MM.1S (cell line): ENCODE results near the gene MKNK1.

Experiments
- DNase-seq: peaks from one replicate; pipeline ENCODE4 v3.0.0-alpha.2; 2015
- H2AFZ ChIP-seq: fragments of 300-600 bp; sonication (generic); 2 replicates; pipeline ENCODE4 v1.6.0; 2016; ENCODE audit warnings: antibody characterized with exemption, low read length
- H3F3A ChIP-seq: fragments of 300-600 bp; sonication (generic); 2 replicates; pipeline ENCODE4 v1.6.1; 2016; ENCODE audit warnings: mild to moderate bottlenecking, antibody characterized with exemption, low read length, moderate library complexity, mixed read lengths; ENCODE audit not compliant: insufficient read depth
- H3K27ac ChIP-seq: fragments of 300-600 bp; sonication (generic); 2 replicates; pipeline ENCODE4 v1.5.1; 2016; ENCODE audit warnings: mild to moderate bottlenecking, low read length
- H3K27me3 ChIP-seq: fragments of 300-600 bp; sonication (generic); replicated peaks from 2 replicates; pipeline ENCODE4 v1.6.0; 2016; ENCODE audit warnings: low read length; ENCODE audit not compliant: insufficient read depth
- H3K36me3 ChIP-seq: fragments of 300-600 bp; sonication (generic); replicated peaks from 2 replicates; pipeline ENCODE4 v1.6.1; 2016; ENCODE audit warnings: mild to moderate bottlenecking, low read length, mixed read lengths; ENCODE audit not compliant: insufficient read depth
- H3K4me1 ChIP-seq: fragments of 300-600 bp; sonication (generic); 2 replicates; pipeline ENCODE4 v1.6.1; 2016; ENCODE audit warnings: low read length, mixed read lengths
- H3K4me2 ChIP-seq: fragments of 300-600 bp; sonication (generic); 2 replicates; pipeline ENCODE4 v1.6.0; 2016; ENCODE audit warnings: low read depth, low read length
- H3K4me3 ChIP-seq: fragments of 300-600 bp; sonication (generic); 2 replicates; pipeline ENCODE4 v1.5.1; 2016; ENCODE audit warnings: low read length, mixed read lengths
- H3K79me2 ChIP-seq: fragments of 300-600 bp; sonication (generic); 2 replicates; pipeline ENCODE4 v1.6.1; 2016; ENCODE audit warnings: mixed run types, low read length, mixed read lengths
- H3K9ac ChIP-seq: fragments of 300-600 bp; sonication (generic); 2 replicates; pipeline ENCODE4 v1.6.1; 2016; ENCODE audit warnings: low read length, mixed read lengths
- H3K9me2 ChIP-seq: fragments of 300-600 bp; sonication (generic); replicated peaks from 2 replicates; pipeline ENCODE4 v1.6.1; 2016; ENCODE audit warnings: mild to moderate bottlenecking, low read length, mixed read lengths; ENCODE audit not compliant: insufficient read depth
- H3K9me3 ChIP-seq: fragments of 300-600 bp; sonication (generic); replicated peaks from 2 replicates; pipeline ENCODE4 v1.6.1; 2016; ENCODE audit warnings: mild to moderate bottlenecking, low read length, mixed read lengths; ENCODE audit not compliant: insufficient read depth
- H4K20me1 ChIP-seq: fragments of 300-600 bp; sonication (generic); 2 replicates; pipeline ENCODE4 v1.6.1; 2016; ENCODE audit warnings: mild to moderate bottlenecking, low read length, moderate library complexity, mixed read lengths; ENCODE audit not compliant: insufficient read depth
- EZH2 ChIP-seq: fragments of 300-600 bp; sonication (generic); optimal IDR thresholded peaks from 2 replicates; pipeline ENCODE3; 2017; ENCODE audit warnings: low read depth, mild to moderate bottlenecking, antibody characterized with exemption, low read length, mixed read lengths
- EZH2phosphoT487 ChIP-seq: fragments of 300-600 bp; sonication (generic); IDR thresholded peaks from 2 replicates; pipeline ENCODE4 v1.6.1; 2018; ENCODE audit warnings: antibody characterized with exemption, low read length
- TF ChIP-seq, protein P1 (sequence below): fragments of 300-600 bp; sonication (generic); IDR thresholded peaks from 2 replicates; pipeline ENCODE4 v1.5.1; 2016; ENCODE audit warnings: antibody characterized with exemption, low read length, mixed read lengths

Gene MKNK1

DNA sequence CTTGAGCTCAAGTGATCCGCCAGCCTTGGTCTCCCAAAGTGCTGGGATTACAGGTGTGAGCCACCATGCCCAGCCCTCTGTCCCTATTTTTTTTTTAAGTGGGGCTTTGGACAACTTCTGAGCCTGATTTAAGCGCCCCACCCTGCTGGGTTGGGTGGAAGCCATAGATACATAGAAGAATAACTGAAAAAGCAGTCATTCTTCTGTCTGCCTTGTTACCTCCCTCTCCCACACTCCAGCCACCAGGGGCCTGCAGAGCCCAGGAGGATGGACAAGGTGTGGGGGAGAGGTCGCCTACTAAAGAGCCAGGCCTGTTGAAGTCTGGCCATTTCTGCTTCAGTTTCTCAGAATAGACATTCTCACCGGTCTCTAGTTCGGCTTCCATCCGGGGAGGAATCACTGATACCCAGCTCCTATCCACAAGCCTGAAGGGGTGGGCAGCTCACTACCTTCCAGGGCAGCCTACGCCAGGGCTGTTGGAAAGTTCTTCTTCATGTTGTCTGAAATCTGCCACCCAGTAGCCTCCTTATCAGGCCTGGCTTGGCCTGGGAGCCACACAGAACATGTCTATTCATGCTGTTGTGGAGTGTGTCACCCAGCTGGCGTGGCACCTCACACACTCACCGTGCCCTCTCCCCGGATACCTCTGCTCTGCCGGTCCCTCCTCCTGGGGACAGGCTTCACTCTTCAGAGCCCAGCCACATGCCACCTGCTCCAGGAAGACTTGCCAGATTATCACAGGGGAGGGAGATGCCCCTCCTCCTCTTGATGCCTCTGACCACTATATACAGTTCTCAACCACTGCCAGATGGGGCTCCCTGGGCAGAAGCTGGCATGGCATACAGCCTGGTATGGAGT, 80.3 kb downstream of the MKNK1 start:
- Histone ChIP-seq H3K27ac (no peak overlapping the region), H2AFZ (no peak overlapping the region), H3K79me2 (no peaks in the 10 kb centered on the region), H4K20me1 (no peaks in the 10 kb centered on the region), H3K4me1 (no peaks in the 10 kb centered on the region), H3K4me3 (no peak overlapping the region), H3F3A (no peaks in the 10 kb centered on the region), H3K4me2 (no peak overlapping the region), H3K9ac (no peak overlapping the region), H3K9me2 (no peaks in the 10 kb centered on the region), H3K36me3 (no peaks in the 10 kb centered on the region), H3K27me3 (peaks cover 15% of the 10 kb centered on the region), H3K9me3 (no peaks in the 10 kb centered on the region)
- DNase-seq = no peak
- no peak for TF ChIP-seq EZH2
- no peak for TF ChIP-seq EZH2phosphoT487
- TF ChIP-seq, protein P1, sequence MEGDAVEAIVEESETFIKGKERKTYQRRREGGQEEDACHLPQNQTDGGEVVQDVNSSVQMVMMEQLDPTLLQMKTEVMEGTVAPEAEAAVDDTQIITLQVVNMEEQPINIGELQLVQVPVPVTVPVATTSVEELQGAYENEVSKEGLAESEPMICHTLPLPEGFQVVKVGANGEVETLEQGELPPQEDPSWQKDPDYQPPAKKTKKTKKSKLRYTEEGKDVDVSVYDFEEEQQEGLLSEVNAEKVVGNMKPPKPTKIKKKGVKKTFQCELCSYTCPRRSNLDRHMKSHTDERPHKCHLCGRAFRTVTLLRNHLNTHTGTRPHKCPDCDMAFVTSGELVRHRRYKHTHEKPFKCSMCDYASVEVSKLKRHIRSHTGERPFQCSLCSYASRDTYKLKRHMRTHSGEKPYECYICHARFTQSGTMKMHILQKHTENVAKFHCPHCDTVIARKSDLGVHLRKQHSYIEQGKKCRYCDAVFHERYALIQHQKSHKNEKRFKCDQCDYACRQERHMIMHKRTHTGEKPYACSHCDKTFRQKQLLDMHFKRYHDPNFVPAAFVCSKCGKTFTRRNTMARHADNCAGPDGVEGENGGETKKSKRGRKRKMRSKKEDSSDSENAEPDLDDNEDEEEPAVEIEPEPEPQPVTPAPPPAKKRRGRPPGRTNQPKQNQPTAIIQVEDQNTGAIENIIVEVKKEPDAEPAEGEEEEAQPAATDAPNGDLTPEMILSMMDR = no peak

GRCh38 chr1:46522969-46523320, 81.1 kb downstream of the MKNK1 start:
- Histone ChIP-seq H3K9ac (no peak overlapping the region), H3K36me3 (no peaks in the 10 kb centered on the region), H3K27ac (no peak overlapping the region), H3K4me2 (no peak overlapping the region), H3K4me3 (no peak overlapping the region), H3K79me2 (no peaks in the 10 kb centered on the region), H2AFZ (no peak overlapping the region), H3F3A (no peaks in the 10 kb centered on the region), H3K9me2 (no peaks in the 10 kb centered on the region), H3K9me3 (no peaks in the 10 kb centered on the region), H3K4me1 (no peaks in the 10 kb centered on the region), H4K20me1 (no peaks in the 10 kb centered on the region), H3K27me3 (peaks cover 11% of the 10 kb centered on the region)
- no peak for DNase-seq
- TF ChIP-seq EZH2 (no peak), EZH2phosphoT487 (no peak)
- TF ChIP-seq, protein P1 = no peak

DNA sequence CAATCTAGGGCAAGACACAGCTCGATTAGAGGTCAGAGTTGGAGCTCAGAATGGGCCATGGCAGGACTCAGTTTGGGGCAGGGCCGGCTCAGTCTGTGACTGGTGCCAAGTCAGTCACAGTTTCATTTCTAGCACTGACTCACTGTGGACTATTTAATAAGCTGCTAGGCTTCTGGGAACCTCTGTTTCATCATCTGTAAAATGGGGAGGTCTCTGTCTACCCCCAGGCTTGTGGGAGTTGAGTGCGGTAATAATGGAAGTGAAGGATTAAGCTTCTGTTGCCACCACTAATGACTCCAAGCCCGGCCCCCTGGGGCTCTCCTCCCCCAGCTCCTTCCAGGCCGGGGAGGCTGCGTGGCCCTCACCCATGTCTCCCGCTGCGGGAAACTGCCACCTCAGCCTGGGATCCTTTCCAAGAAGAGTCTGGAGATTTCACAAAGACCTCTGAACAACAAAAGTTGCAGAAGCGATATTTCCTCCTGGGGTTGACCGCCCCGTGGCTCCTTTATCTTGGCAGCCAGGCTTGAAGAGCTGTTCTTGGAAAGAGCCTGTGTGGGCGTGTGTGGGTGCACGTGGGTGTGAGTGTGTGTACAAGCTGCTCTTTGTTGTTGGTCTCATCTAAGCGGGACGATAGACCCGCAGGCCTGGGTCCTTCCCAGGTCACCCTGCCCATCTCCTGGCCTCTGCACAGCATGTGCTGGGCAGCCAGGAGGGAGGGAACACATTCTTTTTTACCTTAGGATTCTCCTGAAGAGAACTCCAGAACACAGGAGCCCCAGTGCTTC, 81.7 kb downstream of the MKNK1 start:
- Histone ChIP-seq H3K79me2 (no peaks in the 10 kb centered on the region), H3K4me1 (no peaks in the 10 kb centered on the region), H3K9me3 (no peaks in the 10 kb centered on the region), H4K20me1 (no peaks in the 10 kb centered on the region), H3K27ac (no peak overlapping the region), H3F3A (no peaks in the 10 kb centered on the region), H2AFZ (no peak overlapping the region), H3K4me2 (no peak overlapping the region), H3K9me2 (no peaks in the 10 kb centered on the region), H3K4me3 (no peak overlapping the region), H3K27me3 (peaks cover 7% of the 10 kb centered on the region), H3K36me3 (no peaks in the 10 kb centered on the region), H3K9ac (no peak overlapping the region)
- DNase-seq = no peak
- TF ChIP-seq, protein P1 = no peak
- TF ChIP-seq EZH2 = no peak
- TF ChIP-seq EZH2phosphoT487 = no peak
